HG03139 (cell line): ENCODE data around the gene XKR3.
"Not testable (repeated sequence)": the region's sequence is repeated elsewhere in the genome, so short reads cannot be mapped to it uniquely, and the experiment has no call there.

Experiments used
- ATAC-seq: cut with Tn5 transposase; IDR thresholded peaks from one replicate; pipeline ENCODE4 v1.9.1; 2021; ENCODE audit not compliant: unreplicated experiment

Gene XKR3

GRCh38 chr22:16806401-16806800 is 18.8 kb downstream of the XKR3 start:
- ATAC-seq: no peak

DNA sequence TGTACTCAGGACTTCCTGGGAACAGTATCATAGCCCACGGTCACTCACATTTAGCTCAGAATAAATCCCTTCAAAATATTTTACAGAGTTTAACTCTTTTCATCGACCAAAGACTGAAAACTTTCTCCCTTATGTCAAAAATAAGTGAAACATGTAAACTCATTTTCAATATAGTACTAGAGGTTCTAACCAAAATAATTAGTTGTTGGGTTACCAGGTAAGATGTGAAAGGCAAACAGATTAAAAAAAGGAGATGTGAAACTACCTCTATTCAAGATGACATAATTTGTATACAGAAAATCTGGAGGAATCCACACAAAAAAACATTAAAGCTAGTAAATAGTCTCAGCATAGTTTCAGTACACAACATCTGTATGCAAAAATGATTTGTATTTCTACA is 20.3 kb downstream of the XKR3 start:
- no peak for ATAC-seq

GRCh38 chr22:16803255-16803917 is 21.8 kb downstream of the XKR3 start:
- ATAC-seq: no peak

GRCh38 chr22:16801571-16801970 is 23.6 kb downstream of the XKR3 start:
- ATAC-seq: no peak

GRCh38 chr22:16801088-16801487 is 24.1 kb downstream of the XKR3 start:
- no peak for ATAC-seq

- ATAC-seq: no peak
Observed at GRCh38 chr22:16800358-16800757, 24.9 kb downstream of the XKR3 start.

- not testable (repeated sequence) for ATAC-seq
Observed at GRCh38 chr22:16795504-16795903, 29.7 kb downstream of the XKR3 start.

GRCh38 chr22:16793831-16794230 is 31.4 kb downstream of the XKR3 start:
- no peak for ATAC-seq

DNA sequence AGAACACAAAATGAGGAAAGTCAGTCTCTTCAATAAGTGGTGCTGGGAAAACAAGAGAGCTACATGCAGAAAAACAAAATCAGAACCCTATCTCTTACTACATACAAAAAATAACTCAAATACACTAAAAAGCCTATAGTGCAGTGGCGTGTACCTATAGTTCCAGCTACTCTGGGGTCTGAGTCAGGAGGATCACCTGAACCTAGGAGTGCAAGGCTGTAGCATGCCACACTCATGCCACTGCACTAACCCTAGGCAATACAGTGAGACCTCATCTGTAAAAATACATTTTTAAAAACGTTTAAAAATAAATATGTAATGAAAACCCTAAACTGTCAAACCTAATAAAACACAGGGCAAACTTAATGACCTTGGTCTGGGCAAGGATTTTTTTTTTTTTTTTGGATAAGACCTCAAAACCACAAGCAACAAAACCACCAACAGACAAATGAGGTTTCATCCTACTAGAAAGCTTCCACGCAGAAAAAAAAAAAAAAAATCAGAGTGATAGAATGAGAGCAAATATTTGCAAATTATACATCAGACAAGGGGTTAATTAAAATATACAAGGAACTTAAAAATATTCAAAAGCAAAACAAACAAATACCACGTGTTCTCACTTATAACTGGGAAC is 35.2 kb downstream of the XKR3 start:
- ATAC-seq: no peak

GRCh38 chr22:16783930-16784354 is 41.3 kb downstream of the XKR3 start:
- no peak for ATAC-seq

GRCh38 chr22:16783453-16783852 is 41.8 kb downstream of the XKR3 start:
- ATAC-seq: no peak

- ATAC-seq: no peak
Observed at GRCh38 chr22:16781764-16782329, 43.4 kb downstream of the XKR3 start.

- ATAC-seq: no peak
Observed at GRCh38 chr22:16781074-16781763, 44.0 kb downstream of the XKR3 start.

GRCh38 chr22:16777284-16777924 is 47.8 kb downstream of the XKR3 start:
- no peak for ATAC-seq

GRCh38 chr22:16776080-16776479 is 49.1 kb downstream of the XKR3 start:
- ATAC-seq: no peak

DNA sequence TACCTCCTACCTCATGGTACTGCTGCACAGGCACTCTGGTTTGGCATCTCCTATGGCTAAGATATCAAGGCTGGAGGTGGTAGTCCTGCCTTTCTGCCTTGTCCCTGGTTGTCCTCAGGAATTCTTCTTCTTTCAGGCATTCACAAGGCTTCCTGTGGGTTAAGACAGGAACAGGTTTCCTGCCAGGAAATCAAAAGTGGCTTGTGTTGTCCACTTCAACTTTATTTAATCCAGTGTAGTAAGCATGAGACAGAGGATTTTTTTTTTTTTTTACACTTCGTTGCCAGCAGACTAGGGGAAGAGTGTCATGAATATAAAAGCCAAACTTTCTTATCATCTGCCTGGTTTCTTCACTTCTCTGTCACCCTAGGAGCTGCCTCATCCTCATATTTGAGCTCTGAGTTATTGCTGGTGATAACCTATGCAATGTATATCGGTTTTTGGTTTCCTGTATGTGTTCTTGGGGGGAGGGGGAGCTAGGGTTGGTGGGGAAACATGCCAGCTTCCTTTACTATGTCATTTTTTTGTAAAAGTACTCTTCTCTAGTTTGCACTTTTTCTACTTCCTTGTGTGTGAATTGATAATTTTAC is 50.2 kb downstream of the XKR3 start:
- no peak for ATAC-seq

GRCh38 chr22:16771569-16771968 is 53.6 kb downstream of the XKR3 start:
- not testable (repeated sequence) for ATAC-seq

DNA sequence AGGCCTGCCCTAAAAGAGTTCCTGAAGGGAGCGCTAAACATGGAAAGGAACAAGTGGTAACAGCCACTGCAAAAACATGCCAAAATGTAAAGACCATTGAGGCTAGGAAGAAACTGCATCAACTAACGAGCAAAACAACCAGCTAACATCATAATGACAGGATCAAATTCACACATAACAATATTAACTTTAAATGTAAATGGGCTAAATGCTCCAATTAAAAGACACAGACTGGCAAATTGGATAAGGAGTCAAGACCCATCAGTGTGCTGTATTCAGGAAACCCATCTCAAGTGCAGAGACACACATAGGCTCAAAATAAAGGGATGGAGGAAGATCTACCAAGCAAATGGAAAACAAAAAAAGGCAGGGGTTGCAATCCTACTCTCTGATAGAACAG is 57.3 kb downstream of the XKR3 start:
- not testable (repeated sequence) for ATAC-seq

DNA sequence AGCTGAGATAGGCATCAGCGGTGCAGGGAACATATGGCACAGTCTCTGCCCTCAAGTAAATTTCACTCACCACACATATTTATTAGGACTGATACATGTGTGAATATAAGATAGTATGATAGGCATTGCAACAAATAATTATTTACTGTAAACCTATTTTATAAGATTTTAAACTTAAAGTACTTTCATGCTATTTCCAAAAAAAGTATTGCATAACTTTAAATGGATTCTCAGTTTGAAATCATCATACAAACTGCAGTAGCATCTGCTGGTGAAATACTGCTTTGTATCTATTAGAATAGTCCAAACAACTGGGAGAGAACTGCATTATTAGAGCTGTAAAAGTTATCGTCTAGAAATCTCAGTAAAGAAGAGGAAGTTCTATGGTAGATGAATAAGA is 63.0 kb downstream of the XKR3 start:
- not testable (repeated sequence) for ATAC-seq

GRCh38 chr22:16760416-16760815 is 64.8 kb downstream of the XKR3 start:
- ATAC-seq: not testable (repeated sequence)

DNA sequence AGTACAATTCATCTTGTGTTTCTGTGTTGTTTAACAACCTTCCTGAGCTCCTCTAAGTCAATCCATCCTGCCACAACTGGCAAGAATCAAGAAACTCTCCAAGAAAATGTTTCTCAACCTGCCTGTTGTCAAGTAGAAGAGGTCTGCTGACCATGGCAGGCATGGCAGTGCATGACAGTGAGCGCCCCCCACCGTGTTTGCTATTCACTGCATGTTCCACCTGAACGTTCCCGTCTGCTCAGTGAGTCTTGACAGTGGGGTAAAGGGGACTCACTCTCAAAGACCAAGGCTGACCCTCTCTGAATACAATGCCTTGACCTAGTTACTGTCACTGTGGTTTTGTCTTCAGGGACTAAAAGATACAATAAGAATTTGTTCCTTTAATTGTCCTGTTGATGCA is 75.9 kb downstream of the XKR3 start:
- not testable (repeated sequence) for ATAC-seq
